ENCODE measurements around the gene FAM111A. TPM values are rescaled to one million over a fixed set of nuclear protein-coding genes. Genes with fewer than 3 reads are reported as not detected.

Gene FAM111A
- total and polyA plus RNA-seq, 2 donors (not counting 3 experiments of a cell fraction or from before 2014, with no cell fraction given): 20.1 to 57.4 TPM

DNA sequence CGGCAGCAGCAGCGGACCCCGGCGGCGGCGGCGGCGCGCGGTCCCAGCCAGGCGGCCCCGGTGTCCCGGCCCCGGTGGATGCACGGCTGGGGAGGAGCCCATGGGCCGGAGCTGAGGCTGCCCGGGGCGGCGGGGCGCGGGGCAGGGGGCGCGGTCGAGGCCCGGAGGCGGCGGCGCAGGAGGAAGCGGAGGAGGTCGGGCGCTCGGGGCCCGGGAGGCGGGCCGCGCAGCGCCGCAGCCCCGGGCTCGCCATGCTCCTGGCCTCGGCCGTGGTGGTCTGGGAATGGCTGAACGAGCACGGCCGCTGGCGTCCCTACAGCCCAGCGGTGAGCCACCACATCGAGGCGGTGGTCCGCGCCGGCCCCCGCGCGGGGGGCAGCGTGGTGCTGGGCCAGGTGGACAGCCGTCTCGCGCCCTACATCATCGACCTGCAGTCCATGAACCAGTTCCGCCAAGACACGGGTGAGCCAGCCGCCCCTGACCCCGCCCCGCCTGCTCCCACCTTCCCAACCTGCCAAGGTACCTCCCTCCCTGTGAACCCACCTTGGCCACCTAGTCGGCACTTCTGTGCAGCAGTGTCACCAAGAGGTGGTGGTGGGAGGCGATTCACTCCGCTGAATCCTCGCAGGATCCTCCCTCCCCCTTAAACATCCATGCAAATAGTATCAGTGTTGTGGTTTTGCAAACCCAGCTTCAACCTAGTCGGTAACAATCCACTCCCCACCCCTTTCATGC lies 29.9 kb downstream of the FAM111A start:
- Histone ChIP-seq H3K36me3 (ENCODE audit: control insufficient read depth in 2 of 2, extremely low read depth in 1 of 2, insufficient read depth in 2 of 2, low read length in 2 of 2) (no peaks in the 10 kb centered on the region), H3K4me2 (ENCODE audit: insufficient read depth, low read length) (peak overlapping the region; percentile 60), H3K79me2 (ENCODE audit: control insufficient read depth, insufficient read depth, low read length) (no peaks in the 10 kb centered on the region), H3K9me3 (replicated peaks; ENCODE audit: control insufficient read depth, insufficient read depth, low read length) (no peaks in the 10 kb centered on the region), H4K20me1 (replicated peaks; ENCODE audit: control insufficient read depth, extremely low read depth, insufficient read depth, low read length) (no peaks in the 10 kb centered on the region), H2AFZ (ENCODE audit: low read depth, low read length) (peak overlapping the region; percentile 82), H3K9ac (replicated peaks; ENCODE audit: extremely low read depth, insufficient read depth, low read length) (no peak overlapping the region), H3K4me1 (ENCODE audit: control insufficient read depth, extremely low read depth, insufficient read depth, low read length) (peaks cover 8% of the 10 kb centered on the region), H3K27me3 (ENCODE audit: control insufficient read depth in 2 of 2, insufficient read depth in 2 of 2, low read length in 2 of 2) (peaks cover 34 to 38% of the 10 kb centered on the region in 2 experiments), H3K9me1 (replicated peaks; ENCODE audit: control insufficient read depth, extremely low read depth, insufficient read depth, low read length) (no peaks in the 10 kb centered on the region), H3K27ac (ENCODE audit: insufficient read depth, low read depth, low read length) (no peak overlapping the region), H3K4me3 (replicated peaks in 1 of 3; ENCODE audit: insufficient read depth in 1 of 3, low read depth in 1 of 3, low read length in 3 of 3) (peak overlapping the region in 2 of 3 experiments; percentile 22 to 36)
- no TSS peak for BruUV-seq (replicated peaks)
- FAIRE-seq: no peak
- no peak for DNase-seq (ENCODE audit: low read depth, low spot score)
- intact Hi-C loops (cut with micrococcal nuclease) (no loop called here), dilution Hi-C loops (cut with MboI; ENCODE audit: extremely low pct_ligation_motif_present, low sequenced_read_pairs) (no loop called here)
- CTCF ChIA-PET: interaction anchor here (0.6 to 5.0 kb wide), 36 partner anchors 8 to 508 kb away, joined by 3 to 143 read pairs (median 7); partner anchors contain the start of genes FAM111A, FAM111B and MPEG1
- TF ChIP-seq EZH2 (IDR thresholded peaks at IDR 0.05; ENCODE audit: borderline replicate concordance, low read depth, low read length, severe bottlenecking): peak; percentile 96
- TF ChIP-seq, protein P1, sequence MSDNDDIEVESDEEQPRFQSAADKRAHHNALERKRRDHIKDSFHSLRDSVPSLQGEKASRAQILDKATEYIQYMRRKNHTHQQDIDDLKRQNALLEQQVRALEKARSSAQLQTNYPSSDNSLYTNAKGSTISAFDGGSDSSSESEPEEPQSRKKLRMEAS (IDR thresholded peaks at IDR 0.05; ENCODE audit: insufficient read depth, insufficient read length): no peak
- POLR2A ChIA-PET: no interaction called here

DNA sequence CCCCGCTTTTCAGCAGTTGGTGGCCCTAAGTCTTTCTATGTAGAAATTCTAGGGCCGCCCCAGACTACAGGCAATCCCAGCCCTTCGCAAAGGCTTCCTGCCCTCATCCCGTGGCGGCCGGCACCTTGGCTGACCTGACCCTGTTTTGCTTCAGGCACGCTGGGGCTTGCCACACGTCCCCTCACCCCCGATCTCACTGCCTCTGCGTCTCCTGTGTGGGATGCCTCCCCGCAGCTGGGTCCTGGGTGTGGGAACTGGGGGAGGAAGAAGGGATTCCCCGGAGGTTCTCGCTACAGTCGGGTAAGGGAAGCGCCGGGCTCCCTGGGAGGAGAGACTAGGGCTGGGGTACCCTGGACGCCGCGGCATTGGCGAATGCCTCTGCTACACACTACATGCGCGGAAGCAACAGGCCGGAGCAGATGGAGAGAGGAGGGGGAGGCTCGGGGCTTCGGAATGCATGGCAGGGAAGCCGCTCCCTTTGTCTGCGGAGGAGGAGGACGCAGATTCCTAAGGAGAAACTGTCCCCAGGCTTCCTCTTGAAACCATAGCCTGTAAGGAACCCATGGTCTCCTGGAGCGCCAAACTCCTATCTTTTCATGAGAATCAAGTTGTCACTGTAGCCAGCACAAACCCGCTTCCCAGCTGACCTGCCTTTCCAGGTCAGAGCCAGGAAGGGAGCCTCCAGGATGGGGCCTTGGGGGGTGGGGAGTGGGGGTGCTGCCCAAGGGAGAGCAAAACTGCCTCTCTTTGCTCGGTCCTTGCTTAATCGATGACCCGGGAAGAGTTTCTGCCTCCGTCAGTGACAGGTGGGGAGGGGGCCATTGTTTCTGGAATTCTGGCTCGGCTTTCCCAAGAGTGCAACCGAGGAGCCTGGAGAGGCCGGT lies 30.7 kb downstream of the FAM111A start:
- ChIA-PET POLR2A (no interaction called here), CTCF (interaction anchor here (0.8 to 5.0 kb wide), 5 partner anchors 13 to 67 kb away, joined by 4 to 86 read pairs (median 15); partner anchors contain the start of gene FAM111B)
- H3K27ac ChIP-seq (ENCODE audit: insufficient read depth, low read depth, low read length): no peak overlapping the region
- TF ChIP-seq MYC (IDR thresholded peaks at IDR 0.05; ENCODE audit: low read depth, low read length) (no peak), EZH2 (IDR thresholded peaks at IDR 0.05; ENCODE audit: borderline replicate concordance, low read depth, low read length, severe bottlenecking) (peak; percentile 90)
- TF ChIP-seq, protein P1 (IDR thresholded peaks at IDR 0.05; ENCODE audit: insufficient read depth, insufficient read length): no peak
- no TSS peak for BruUV-seq (replicated peaks)
- H3K27me3 ChIP-seq (ENCODE audit: control insufficient read depth in 2 of 2, insufficient read depth in 2 of 2, low read length in 2 of 2): peaks cover 38 to 42% of the 10 kb centered on the region in 2 experiments
- dilution Hi-C loops (cut with MboI; ENCODE audit: extremely low pct_ligation_motif_present, low sequenced_read_pairs): no loop called here
- peaks cover 8% of the 10 kb centered on the region for H3K4me1 ChIP-seq (ENCODE audit: control insufficient read depth, extremely low read depth, insufficient read depth, low read length)
- intact Hi-C loops (cut with micrococcal nuclease): no loop called here
- H3K4me2 ChIP-seq (ENCODE audit: insufficient read depth, low read length): peak overlapping the region; percentile 44
- H3K9ac ChIP-seq (replicated peaks; ENCODE audit: extremely low read depth, insufficient read depth, low read length): no peak overlapping the region
- FAIRE-seq: no peak
- H3K79me2 ChIP-seq (ENCODE audit: control insufficient read depth, insufficient read depth, low read length): no peaks in the 10 kb centered on the region
- H3K36me3 ChIP-seq (ENCODE audit: control insufficient read depth in 2 of 2, extremely low read depth in 1 of 2, insufficient read depth in 2 of 2, low read length in 2 of 2): no peaks in the 10 kb centered on the region
- peak overlapping the region; percentile 72 for H2AFZ ChIP-seq (ENCODE audit: low read depth, low read length)
- no peak for DNase-seq (ENCODE audit: low read depth, low spot score)
- H4K20me1 ChIP-seq (replicated peaks; ENCODE audit: control insufficient read depth, extremely low read depth, insufficient read depth, low read length): no peaks in the 10 kb centered on the region
- H3K4me3 ChIP-seq (replicated peaks in 1 of 3; ENCODE audit: insufficient read depth in 1 of 3, low read depth in 1 of 3, low read length in 3 of 3): no peak overlapping the region
- H3K9me1 ChIP-seq (replicated peaks; ENCODE audit: control insufficient read depth, extremely low read depth, insufficient read depth, low read length): no peaks in the 10 kb centered on the region
- H3K9me3 ChIP-seq (replicated peaks; ENCODE audit: control insufficient read depth, insufficient read depth, low read length): no peaks in the 10 kb centered on the region

Data from endothelial cell of umbilical vein (primary cell).